HepG2 (cell line): ENCODE measurements around the gene GNAZ. TPM values are rescaled to one million over a fixed set of nuclear protein-coding genes. Genes with fewer than 3 reads are reported as not detected.

Experiments used
- BRCA1 ChIP-seq: sonication (generic); formaldehyde crosslinking; IDR thresholded peaks from 2 replicates; pipeline ENCODE4 v1.4.0; 2020; ENCODE audit warnings: missing genetic modification reagents
- KLF13 ChIP-seq: sonication (generic); formaldehyde crosslinking; IDR thresholded peaks from 2 replicates; pipeline ENCODE4 v1.4.0; 2020; ENCODE audit warnings: mild to moderate bottlenecking, missing genetic modification reagents
- SRY ChIP-seq: sonication (generic); formaldehyde crosslinking; IDR thresholded peaks from 2 replicates; pipeline ENCODE4 v1.8.0; 2022; ENCODE audit warnings: mild to moderate bottlenecking, missing genetic modification reagents
- STAG1 ChIP-seq: sonication (generic); formaldehyde crosslinking; IDR thresholded peaks from 2 replicates; pipeline ENCODE4 v1.4.0; 2020; ENCODE audit warnings: missing genetic modification reagents
- ZNF337 ChIP-seq: sonication (generic); formaldehyde crosslinking; IDR thresholded peaks from 2 replicates; pipeline ENCODE4 v1.5.1; 2020; ENCODE audit warnings: missing genetic modification reagents, low read depth, mild to moderate bottlenecking, borderline replicate concordance
- ZNF33A ChIP-seq: sonication (generic); formaldehyde crosslinking; IDR thresholded peaks from 2 replicates; pipeline ENCODE4 v1.5.1; 2020; ENCODE audit warnings: missing genetic modification reagents, mild to moderate bottlenecking, moderate library complexity, borderline replicate concordance
- ZNF350 ChIP-seq: sonication (generic); formaldehyde crosslinking; IDR thresholded peaks from 2 replicates; pipeline ENCODE4 v1.4.0; 2020; ENCODE audit warnings: mild to moderate bottlenecking, low read depth, missing genetic modification reagents, borderline replicate concordance
- ZNF557 ChIP-seq: sonication (generic); formaldehyde crosslinking; IDR thresholded peaks from 2 replicates; pipeline ENCODE4 v1.4.0; 2020; ENCODE audit warnings: missing genetic modification reagents
- ZNF768 ChIP-seq: sonication (generic); formaldehyde crosslinking; IDR thresholded peaks from 2 replicates; pipeline ENCODE4 v1.4.0; 2020; ENCODE audit warnings: missing genetic modification reagents
- polyA plus RNA-seq, 8 experiments: library from polyadenylated mRNA; depleted of rRNA in 3 of 8; stranded (reverse) in 7 of 8; unstranded in 1 of 8; fragments of >200 nt; fragmentation: Illumina TruSeq in 4 of 8; extraction: Trizol in 4 of 8; gene quantifications; 2 replicates each; pipeline versions ENCODE4 v1.2.1 to v1.2.3, GENCODE V29; 2011 to 2016; ENCODE audit warnings: low read depth in 4 of 8, missing spikeins in 1 of 8, mixed read lengths in 1 of 8; ENCODE audit not compliant: insufficient read depth in 1 of 8
- total RNA-seq, 5 experiments: library from RNA; depleted of rRNA; stranded (reverse); fragments of >200 nt; fragmentation: Illumina TruSeq; extraction: Trizol; gene quantifications; 2 replicates each; pipeline ENCODE4 v1.2.3, GENCODE V29; 2016; ENCODE audit warnings: low read depth in 1 of 5
- TF ChIP-seq, protein P1 (sequence below): sonication (generic); formaldehyde crosslinking; IDR thresholded peaks from 2 replicates; pipeline ENCODE4 v1.5.0; 2020; ENCODE audit warnings: mild to moderate bottlenecking, missing genetic modification reagents
- TF ChIP-seq, protein P2 (sequence below): sonication (generic); formaldehyde crosslinking; IDR thresholded peaks from 2 replicates; pipeline ENCODE4 v1.4.0; 2020; ENCODE audit warnings: missing genetic modification reagents
- TF ChIP-seq, protein P3 (sequence below): sonication (generic); formaldehyde crosslinking; IDR thresholded peaks from 2 replicates; pipeline ENCODE4 v1.4.0; 2020; ENCODE audit warnings: missing genetic modification reagents, low read depth, mild to moderate bottlenecking, borderline replicate concordance
- TF ChIP-seq, protein P4 (sequence below): sonication (generic); formaldehyde crosslinking; IDR thresholded peaks from 2 replicates; pipeline ENCODE4 v1.4.0; 2020; ENCODE audit warnings: missing genetic modification reagents, borderline replicate concordance
- TF ChIP-seq, protein P5 (sequence below): sonication (generic); formaldehyde crosslinking; IDR thresholded peaks from 2 replicates; pipeline ENCODE4 v1.5.0; 2020; ENCODE audit warnings: mild to moderate bottlenecking, missing genetic modification reagents, borderline replicate concordance

The GNAZ gene
- total and polyA plus RNA-seq, 2 of the 13 experiments (the other 11 are each of a cell fraction or from before 2014, with no cell fraction given) = 11.4 to 22.3 TPM

DNA sequence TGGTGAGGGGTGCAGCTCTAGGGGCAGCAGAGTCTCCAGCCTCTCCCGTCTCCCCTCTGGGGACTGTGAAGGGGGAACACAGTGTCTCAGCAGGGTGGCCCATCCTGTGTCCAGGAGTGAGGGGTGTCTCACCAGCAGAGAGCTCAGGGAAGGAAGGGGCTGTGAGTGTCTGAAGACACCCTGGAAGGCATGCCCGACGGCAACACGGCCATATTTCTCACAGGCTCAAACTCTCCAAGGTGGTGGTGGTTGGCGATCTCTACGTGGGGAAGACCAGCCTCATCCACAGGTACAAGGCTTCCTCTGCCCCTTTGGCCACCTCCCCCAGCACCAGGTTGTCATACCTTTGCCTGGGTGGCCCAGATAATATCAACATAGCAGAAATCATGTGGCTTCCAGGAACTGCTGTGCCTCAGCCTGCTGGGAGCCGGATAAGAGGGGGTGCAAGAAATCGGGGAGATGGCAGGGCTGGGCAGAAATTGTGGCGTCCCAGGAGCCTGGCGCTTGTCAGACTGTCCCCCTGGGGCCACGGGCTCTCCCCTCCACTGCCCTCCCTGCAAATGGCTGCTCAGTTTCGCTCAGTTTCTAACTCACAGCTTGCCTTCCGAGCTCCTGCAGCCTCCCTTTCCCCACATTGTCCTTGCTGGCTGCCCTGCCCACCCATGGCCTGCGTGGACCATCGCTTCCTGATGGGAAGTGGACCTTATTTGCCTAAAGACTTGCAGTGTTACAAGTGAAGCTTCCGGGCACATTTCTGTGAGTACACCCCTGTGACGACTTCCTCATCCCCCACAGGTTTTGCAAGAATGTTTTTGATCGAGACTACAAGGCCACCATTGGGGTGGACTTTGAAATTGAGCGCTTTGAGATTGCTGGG lies 82.2 kb downstream of the GNAZ start (continued):
- TF ChIP-seq ZNF350 (CRISPR knock-in tag) (0 out of 2 replicates have a peak, but pooled peaks have one; percentile 10), ZNF33A (CRISPR knock-in tag) (no peak), SRY (CRISPR knock-in tag) (no peak), BRCA1 (CRISPR knock-in tag) (no peak), ZNF337 (no peak), ZNF557 (CRISPR knock-in tag) (no peak), STAG1 (CRISPR knock-in tag) (no peak), ZNF768 (CRISPR knock-in tag) (no peak), KLF13 (no peak)
- TF ChIP-seq, protein P1, sequence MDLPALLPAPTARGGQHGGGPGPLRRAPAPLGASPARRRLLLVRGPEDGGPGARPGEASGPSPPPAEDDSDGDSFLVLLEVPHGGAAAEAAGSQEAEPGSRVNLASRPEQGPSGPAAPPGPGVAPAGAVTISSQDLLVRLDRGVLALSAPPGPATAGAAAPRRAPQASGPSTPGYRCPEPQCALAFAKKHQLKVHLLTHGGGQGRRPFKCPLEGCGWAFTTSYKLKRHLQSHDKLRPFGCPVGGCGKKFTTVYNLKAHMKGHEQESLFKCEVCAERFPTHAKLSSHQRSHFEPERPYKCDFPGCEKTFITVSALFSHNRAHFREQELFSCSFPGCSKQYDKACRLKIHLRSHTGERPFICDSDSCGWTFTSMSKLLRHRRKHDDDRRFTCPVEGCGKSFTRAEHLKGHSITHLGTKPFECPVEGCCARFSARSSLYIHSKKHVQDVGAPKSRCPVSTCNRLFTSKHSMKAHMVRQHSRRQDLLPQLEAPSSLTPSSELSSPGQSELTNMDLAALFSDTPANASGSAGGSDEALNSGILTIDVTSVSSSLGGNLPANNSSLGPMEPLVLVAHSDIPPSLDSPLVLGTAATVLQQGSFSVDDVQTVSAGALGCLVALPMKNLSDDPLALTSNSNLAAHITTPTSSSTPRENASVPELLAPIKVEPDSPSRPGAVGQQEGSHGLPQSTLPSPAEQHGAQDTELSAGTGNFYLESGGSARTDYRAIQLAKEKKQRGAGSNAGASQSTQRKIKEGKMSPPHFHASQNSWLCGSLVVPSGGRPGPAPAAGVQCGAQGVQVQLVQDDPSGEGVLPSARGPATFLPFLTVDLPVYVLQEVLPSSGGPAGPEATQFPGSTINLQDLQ = no peak
- TF ChIP-seq, protein P2, sequence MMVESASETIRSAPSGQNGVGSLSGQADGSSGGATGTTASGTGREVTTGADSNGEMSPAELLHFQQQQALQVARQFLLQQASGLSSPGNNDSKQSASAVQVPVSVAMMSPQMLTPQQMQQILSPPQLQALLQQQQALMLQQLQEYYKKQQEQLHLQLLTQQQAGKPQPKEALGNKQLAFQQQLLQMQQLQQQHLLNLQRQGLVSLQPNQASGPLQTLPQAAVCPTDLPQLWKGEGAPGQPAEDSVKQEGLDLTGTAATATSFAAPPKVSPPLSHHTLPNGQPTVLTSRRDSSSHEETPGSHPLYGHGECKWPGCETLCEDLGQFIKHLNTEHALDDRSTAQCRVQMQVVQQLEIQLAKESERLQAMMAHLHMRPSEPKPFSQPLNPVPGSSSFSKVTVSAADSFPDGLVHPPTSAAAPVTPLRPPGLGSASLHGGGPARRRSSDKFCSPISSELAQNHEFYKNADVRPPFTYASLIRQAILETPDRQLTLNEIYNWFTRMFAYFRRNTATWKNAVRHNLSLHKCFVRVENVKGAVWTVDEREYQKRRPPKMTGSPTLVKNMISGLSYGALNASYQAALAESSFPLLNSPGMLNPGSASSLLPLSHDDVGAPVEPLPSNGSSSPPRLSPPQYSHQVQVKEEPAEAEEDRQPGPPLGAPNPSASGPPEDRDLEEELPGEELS = 0 out of 2 replicates have a peak, but pooled peaks have one; percentile 42
- TF ChIP-seq, protein P3, sequence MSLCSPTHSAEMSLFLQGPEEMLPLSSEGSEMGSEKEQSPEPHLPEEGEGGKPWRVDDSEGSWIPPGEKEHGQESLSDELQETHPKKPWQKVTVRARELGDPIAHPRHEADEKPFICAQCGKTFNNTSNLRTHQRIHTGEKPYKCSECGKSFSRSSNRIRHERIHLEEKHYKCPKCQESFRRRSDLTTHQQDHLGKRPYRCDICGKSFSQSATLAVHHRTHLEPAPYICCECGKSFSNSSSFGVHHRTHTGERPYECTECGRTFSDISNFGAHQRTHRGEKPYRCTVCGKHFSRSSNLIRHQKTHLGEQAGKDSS = no peak
- TF ChIP-seq, protein P4, sequence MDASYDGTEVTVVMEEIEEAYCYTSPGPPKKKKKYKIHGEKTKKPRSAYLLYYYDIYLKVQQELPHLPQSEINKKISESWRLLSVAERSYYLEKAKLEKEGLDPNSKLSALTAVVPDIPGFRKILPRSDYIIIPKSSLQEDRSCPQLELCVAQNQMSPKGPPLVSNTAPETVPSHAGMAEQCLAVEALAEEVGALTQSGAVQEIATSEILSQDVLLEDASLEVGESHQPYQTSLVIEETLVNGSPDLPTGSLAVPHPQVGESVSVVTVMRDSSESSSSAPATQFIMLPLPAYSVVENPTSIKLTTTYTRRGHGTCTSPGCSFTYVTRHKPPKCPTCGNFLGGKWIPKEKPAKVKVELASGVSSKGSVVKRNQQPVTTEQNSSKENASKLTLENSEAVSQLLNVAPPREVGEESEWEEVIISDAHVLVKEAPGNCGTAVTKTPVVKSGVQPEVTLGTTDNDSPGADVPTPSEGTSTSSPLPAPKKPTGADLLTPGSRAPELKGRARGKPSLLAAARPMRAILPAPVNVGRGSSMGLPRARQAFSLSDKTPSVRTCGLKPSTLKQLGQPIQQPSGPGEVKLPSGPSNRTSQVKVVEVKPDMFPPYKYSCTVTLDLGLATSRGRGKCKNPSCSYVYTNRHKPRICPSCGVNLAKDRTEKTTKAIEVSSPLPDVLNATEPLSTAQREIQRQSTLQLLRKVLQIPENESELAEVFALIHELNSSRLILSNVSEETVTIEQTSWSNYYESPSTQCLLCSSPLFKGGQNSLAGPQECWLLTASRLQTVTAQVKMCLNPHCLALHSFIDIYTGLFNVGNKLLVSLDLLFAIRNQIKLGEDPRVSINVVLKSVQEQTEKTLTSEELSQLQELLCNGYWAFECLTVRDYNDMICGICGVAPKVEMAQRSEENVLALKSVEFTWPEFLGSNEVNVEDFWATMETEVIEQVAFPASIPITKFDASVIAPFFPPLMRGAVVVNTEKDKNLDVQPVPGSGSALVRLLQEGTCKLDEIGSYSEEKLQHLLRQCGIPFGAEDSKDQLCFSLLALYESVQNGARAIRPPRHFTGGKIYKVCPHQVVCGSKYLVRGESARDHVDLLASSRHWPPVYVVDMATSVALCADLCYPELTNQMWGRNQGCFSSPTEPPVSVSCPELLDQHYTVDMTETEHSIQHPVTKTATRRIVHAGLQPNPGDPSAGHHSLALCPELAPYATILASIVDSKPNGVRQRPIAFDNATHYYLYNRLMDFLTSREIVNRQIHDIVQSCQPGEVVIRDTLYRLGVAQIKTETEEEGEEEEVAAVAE (CRISPR knock-in tag) = no peak
- TF ChIP-seq, protein P5, sequence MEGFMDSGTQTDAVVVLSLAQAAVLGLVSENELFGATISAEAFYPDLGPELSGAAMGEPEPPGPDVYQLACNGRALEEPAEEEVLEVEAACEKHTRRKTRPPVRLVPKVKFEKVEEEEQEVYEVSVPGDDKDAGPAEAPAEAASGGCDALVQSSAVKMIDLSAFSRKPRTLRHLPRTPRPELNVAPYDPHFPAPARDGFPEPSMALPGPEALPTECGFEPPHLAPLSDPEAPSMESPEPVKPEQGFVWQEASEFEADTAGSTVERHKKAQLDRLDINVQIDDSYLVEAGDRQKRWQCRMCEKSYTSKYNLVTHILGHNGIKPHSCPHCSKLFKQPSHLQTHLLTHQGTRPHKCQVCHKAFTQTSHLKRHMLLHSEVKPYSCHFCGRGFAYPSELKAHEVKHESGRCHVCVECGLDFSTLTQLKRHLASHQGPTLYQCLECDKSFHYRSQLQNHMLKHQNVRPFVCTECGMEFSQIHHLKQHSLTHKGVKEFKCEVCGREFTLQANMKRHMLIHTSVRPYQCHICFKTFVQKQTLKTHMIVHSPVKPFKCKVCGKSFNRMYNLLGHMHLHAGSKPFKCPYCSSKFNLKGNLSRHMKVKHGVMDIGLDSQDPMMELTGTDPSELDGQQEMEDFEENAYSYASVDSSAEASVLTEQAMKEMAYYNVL (CRISPR knock-in tag) = no peak
